ENCODE measurements around the gene PHB1. TPM values are rescaled to one million over a fixed set of nuclear protein-coding genes. Genes with fewer than 3 reads are reported as not detected.
"Not testable (repeated sequence)": the region's sequence is repeated elsewhere in the genome, so short reads cannot be mapped to it uniquely, and the experiment has no call there.

PHB1 gene
- total and polyA plus RNA-seq, 2 of the 8 experiments (the other 6 are each of a cell fraction or from before 2014, with no cell fraction given), result 386 to 597 TPM

GRCh38 chr17:49424276-49425003 lies 9.8 kb upstream of the PHB1 start:
- H4K91ac ChIP-seq (replicated peaks; ENCODE audit: insufficient read length, low read length); H3K14ac ChIP-seq (ENCODE audit: insufficient read length); H3K79me2 ChIP-seq (ENCODE audit: control insufficient read depth in 1 of 2, insufficient read depth in 2 of 2, low read length in 2 of 2); H4K8ac ChIP-seq (ENCODE audit: extremely low read depth, insufficient read depth, low read length); H3K27me3 ChIP-seq (replicated peaks in 1 of 4; ENCODE audit: control insufficient read depth in 3 of 4, extremely low read depth in 1 of 4, insufficient read depth in 3 of 4, low read length in 3 of 4); POLR2A ChIA-PET (ENCODE audit: partially characterized antibody); H3K18ac ChIP-seq (ENCODE audit: extremely low read depth, low read length); H3K23ac ChIP-seq (ENCODE audit: insufficient read length); H4K20me1 ChIP-seq (replicated peaks in 1 of 2; ENCODE audit: control insufficient read depth in 1 of 2, insufficient read depth in 2 of 2, low read length in 2 of 2); H3K9ac ChIP-seq (replicated peaks in 1 of 4; ENCODE audit: extremely low read depth in 1 of 4, low read depth in 3 of 4, low read length in 3 of 4); H3K4ac ChIP-seq (replicated peaks; ENCODE audit: insufficient read length, low read depth, low read length); H2AK5ac ChIP-seq (ENCODE audit: low read depth, low read length); H3K36me3 ChIP-seq (ENCODE audit: control insufficient read depth in 2 of 4, insufficient read depth in 4 of 4, low read length in 3 of 4); H4K5ac ChIP-seq (ENCODE audit: insufficient read length, low read depth, low read length); H3K4me3 ChIP-seq (ENCODE audit: extremely low read depth in 1 of 4, insufficient read depth in 2 of 4, low read depth in 3 of 4, low read length in 4 of 4); H2BK12ac ChIP-seq (ENCODE audit: low read depth, low read length); H3K56ac ChIP-seq (replicated peaks; ENCODE audit: insufficient read length, low read depth, low read length); H3K4me1 ChIP-seq (replicated peaks in 1 of 4; ENCODE audit: control insufficient read depth in 3 of 4, insufficient read depth in 4 of 4, low read length in 3 of 4); H2BK120ac ChIP-seq (replicated peaks; ENCODE audit: low read depth, low read length); H2BK5ac ChIP-seq (ENCODE audit: low read depth, low read length); H3K23me2 ChIP-seq (ENCODE audit: low read depth, low read length); H2AFZ ChIP-seq (ENCODE audit: low read length); H3K27ac ChIP-seq (ENCODE audit: low read depth, low read length); H2BK20ac ChIP-seq (ENCODE audit: low read length); H2BK15ac ChIP-seq (ENCODE audit: low read length); FAIRE-seq; H3K4me2 ChIP-seq (ENCODE audit: insufficient read depth in 1 of 2, low read depth in 2 of 2, low read length in 2 of 2); H3K79me1 ChIP-seq (ENCODE audit: low read depth, low read length); DNase-seq (ENCODE audit: low read depth in 1 of 2, low spot score in 2 of 2): not testable (repeated sequence)
- CTCF ChIA-PET (ENCODE audit: partially characterized antibody), result interaction anchor here (1.0 to 6.0 kb wide), 5 partner anchors 12 to 143 kb away, joined by 3 to 44 read pairs (median 7); no protein-coding TSS in a partner anchor
- peaks cover 5 to 10% of the 10 kb centered on the region in 2 experiments; a peak in 2 of 4 replicates for H3K9me3 ChIP-seq (ENCODE audit: insufficient read depth in 2 of 2, low read depth in 1 of 2, low read length in 1 of 2)
- 93% methylated on average over 16 of the region's 16 CpGs; no CpG with 5 or more reads in 1 of the 2 experiments for WGBS, 2 experiments (ENCODE audit: extremely low coverage in 1 of 2, insufficient coverage in 1 of 2, insufficient read length in 1 of 2, insufficient replicate concordance in 2 of 2, low coverage in 1 of 2, low lambda C conversion rate in 2 of 2, missing lambda C conversion rate in 1 of 2)
